ENCODE measurements around the gene ECI2. TPM values are rescaled to one million over a fixed set of nuclear protein-coding genes. Genes with fewer than 3 reads are reported as not detected.
A peak's percentile ranks its signal among the peaks of the same experiment; 100 is the strongest.

The ECI2 gene
- total and polyA plus RNA-seq, 7 donors, result 58.2 to 122 (median 103) TPM

DNA sequence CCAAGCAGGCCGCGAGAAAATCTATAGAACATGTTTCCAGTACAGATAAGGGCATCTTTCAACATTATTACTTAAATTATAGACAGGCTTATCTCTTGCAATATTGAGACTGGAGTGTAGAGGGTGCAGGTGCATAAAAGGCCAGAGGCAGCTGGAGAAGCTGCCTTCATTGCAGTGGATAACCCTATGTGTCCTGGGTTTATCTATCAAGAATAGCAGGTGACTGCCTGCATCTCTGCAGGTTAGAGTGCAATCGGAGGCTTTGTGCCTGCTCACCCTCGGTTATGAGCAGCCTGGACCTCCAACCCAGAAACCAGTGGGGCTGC is 28.7 kb upstream of the ECI2 start:
- TF ChIP-seq, protein P1, sequence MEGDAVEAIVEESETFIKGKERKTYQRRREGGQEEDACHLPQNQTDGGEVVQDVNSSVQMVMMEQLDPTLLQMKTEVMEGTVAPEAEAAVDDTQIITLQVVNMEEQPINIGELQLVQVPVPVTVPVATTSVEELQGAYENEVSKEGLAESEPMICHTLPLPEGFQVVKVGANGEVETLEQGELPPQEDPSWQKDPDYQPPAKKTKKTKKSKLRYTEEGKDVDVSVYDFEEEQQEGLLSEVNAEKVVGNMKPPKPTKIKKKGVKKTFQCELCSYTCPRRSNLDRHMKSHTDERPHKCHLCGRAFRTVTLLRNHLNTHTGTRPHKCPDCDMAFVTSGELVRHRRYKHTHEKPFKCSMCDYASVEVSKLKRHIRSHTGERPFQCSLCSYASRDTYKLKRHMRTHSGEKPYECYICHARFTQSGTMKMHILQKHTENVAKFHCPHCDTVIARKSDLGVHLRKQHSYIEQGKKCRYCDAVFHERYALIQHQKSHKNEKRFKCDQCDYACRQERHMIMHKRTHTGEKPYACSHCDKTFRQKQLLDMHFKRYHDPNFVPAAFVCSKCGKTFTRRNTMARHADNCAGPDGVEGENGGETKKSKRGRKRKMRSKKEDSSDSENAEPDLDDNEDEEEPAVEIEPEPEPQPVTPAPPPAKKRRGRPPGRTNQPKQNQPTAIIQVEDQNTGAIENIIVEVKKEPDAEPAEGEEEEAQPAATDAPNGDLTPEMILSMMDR (IDR thresholded peaks at IDR 0.05), result no peak
- Histone ChIP-seq H3K9me3 (no peaks in the 10 kb centered on the region), H3K36me3 (ENCODE audit: insufficient read depth in 1 of 2, low read depth in 1 of 2) (no peaks in the 10 kb centered on the region), H3K27me3 (ENCODE audit: insufficient read depth in 3 of 3, low read length in 2 of 3) (no peaks in the 10 kb centered on the region), H3K27ac (no peak overlapping the region), H3K4me1 (no peaks in the 10 kb centered on the region), H3K4me3 (no peak overlapping the region)
- WGBS, 3 donors, result 93 to 99% (median 96%) methylated on average over 4 of the region's 4 CpGs
- DNase-seq (no peak), ATAC-seq (no peak)
- intact Hi-C loops (cut with DNase I), result no loop called here

DNA sequence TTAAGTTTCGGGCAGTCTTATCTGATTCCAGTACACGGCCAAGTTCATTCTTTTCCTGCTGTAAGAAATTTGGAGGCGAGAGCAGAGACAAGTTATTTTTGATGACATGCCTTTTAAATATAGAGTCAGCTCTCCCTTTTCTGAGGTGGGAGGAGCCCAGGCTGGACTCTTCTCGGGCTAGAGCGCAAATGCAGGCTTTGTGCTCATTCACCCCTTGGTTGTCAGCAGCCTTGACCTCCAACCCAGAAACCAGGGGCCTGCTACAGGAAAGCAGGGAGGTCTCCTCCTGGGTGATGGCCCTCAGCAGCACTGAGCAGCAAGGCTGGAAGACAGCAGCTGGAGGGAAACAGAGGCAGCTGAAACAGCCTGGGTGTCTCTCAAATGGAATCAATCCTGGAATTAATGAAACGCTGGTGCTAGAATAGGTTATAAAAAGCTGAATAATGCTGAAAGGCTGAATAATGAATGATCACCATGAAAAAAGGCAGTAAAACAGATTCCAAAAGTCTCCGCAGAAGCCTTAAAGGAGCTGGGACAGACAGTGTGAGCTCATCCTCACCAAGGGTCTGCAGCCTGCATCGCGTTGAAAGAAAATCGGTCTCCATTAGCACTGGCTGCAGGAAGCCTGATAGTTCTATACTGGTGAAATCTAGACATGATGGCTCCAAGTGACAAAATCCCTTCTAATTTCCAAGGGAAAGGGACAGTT is 28.2 kb upstream of the ECI2 start:
- TF ChIP-seq, protein P1 (IDR thresholded peaks at IDR 0.05), result no peak
- peak; percentile 28 to 76 (median 42) for ATAC-seq
- H3K36me3 ChIP-seq (ENCODE audit: insufficient read depth in 1 of 2, low read depth in 1 of 2), result no peaks in the 10 kb centered on the region
- intact Hi-C loops (cut with DNase I), result no loop called here
- no peak overlapping the region for H3K27ac ChIP-seq
- no peaks in the 10 kb centered on the region for H3K9me3 ChIP-seq
- 69 to 84% (median 74%) methylated on average over 10 of the region's 10 CpGs for WGBS, 3 donors
- H3K27me3 ChIP-seq (ENCODE audit: insufficient read depth in 3 of 3, low read length in 2 of 3), result no peaks in the 10 kb centered on the region
- H3K4me3 ChIP-seq, result no peak overlapping the region
- H3K4me1 ChIP-seq, result no peaks in the 10 kb centered on the region
- DNase-seq, result no peak

DNA sequence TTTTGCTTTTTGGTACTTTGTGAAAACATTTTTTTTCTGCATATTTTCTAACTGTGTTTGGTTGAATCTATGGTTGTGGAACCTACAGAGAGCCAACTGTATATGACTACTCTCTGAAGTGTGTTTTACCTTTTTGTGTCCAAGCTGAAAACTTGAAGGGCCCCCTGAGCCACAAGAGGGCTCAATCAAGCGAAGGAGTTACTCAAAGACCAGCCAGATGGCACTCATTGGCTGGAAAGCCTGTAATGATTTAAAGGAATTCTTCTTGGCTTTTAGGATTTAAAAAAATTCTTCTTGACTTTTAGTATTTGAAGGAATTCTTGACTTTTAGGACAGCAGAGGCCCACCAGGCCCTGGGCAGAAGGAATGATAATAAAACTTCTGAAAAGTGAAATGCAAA is 27.0 kb upstream of the ECI2 start:
- 78 to 97% (median 89%) methylated on average over 1 of the region's 1 CpG for WGBS, 3 donors
- no peaks in the 10 kb centered on the region for H3K36me3 ChIP-seq (ENCODE audit: insufficient read depth in 1 of 2, low read depth in 1 of 2)
- intact Hi-C loops (cut with DNase I), result no loop called here
- no peaks in the 10 kb centered on the region for H3K27me3 ChIP-seq (ENCODE audit: insufficient read depth in 3 of 3, low read length in 2 of 3)
- H3K27ac ChIP-seq, result no peak overlapping the region
- TF ChIP-seq, protein P1 (IDR thresholded peaks at IDR 0.05), result no peak
- H3K4me3 ChIP-seq, result no peak overlapping the region
- DNase-seq (no peak), ATAC-seq (no peak)
- no peaks in the 10 kb centered on the region for H3K4me1 ChIP-seq
- H3K9me3 ChIP-seq, result no peaks in the 10 kb centered on the region

DNA sequence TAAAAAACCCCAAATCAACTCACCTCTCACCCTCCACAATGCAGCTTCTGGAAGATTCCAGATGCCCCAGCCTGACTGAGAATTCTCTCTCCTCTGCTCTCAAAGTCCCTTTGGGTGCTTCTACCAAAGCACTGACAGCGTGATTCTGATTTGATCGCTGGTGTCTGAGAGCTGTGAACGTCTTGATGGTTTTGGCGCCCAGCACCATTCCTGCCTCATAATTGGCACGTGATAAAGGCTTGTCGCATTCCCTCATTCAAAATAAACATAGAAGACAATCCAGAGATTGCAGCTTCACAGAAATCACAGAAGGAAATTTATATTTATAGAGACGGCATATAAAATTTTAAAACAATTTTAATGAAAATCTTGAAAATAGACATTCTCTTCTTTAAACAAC is 24.1 kb upstream of the ECI2 start:
- peaks cover 5% of the 10 kb centered on the region for H3K4me1 ChIP-seq
- no peak overlapping the region for H3K27ac ChIP-seq
- intact Hi-C loops (cut with DNase I), result no loop called here
- no peaks in the 10 kb centered on the region for H3K36me3 ChIP-seq (ENCODE audit: insufficient read depth in 1 of 2, low read depth in 1 of 2)
- no peaks in the 10 kb centered on the region for H3K9me3 ChIP-seq
- ATAC-seq (no peak), DNase-seq (no peak)
- 80 to 86% (median 84%) methylated on average over 7 of the region's 7 CpGs for WGBS, 3 donors
- H3K27me3 ChIP-seq (ENCODE audit: insufficient read depth in 3 of 3, low read length in 2 of 3), result no peaks in the 10 kb centered on the region
- TF ChIP-seq, protein P1 (IDR thresholded peaks at IDR 0.05), result no peak
- H3K4me3 ChIP-seq, result no peak overlapping the region

DNA sequence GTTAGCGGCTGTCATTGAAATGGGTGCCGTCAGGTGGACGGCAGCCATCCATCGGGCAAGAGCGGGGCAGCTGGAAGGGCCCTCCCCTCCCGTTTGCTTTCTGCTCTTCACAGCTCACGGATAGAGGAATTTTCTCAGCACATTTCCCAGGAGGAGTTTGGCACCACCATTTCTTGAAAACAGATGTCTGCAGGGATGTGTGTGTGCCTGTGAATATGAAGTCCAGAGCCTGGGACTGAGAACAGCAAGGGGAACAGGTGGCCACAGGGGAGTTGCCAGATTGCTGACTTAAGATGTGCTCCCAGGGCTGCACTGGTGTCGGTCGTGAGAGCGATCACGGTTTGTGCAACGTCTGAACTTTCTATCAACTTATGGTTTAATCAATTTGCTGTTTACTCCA is 22.1 kb upstream of the ECI2 start:
- TF ChIP-seq, protein P1 (IDR thresholded peaks at IDR 0.05), result no peak
- Histone ChIP-seq H3K36me3 (ENCODE audit: insufficient read depth in 1 of 2, low read depth in 1 of 2) (no peaks in the 10 kb centered on the region), H3K27ac (no peak overlapping the region), H3K4me1 (peaks cover 5% of the 10 kb centered on the region), H3K9me3 (no peaks in the 10 kb centered on the region), H3K27me3 (ENCODE audit: insufficient read depth in 3 of 3, low read length in 2 of 3) (no peaks in the 10 kb centered on the region), H3K4me3 (no peak overlapping the region)
- DNase-seq (no peak), ATAC-seq (no peak)
- WGBS, 3 donors, result 43 to 53% (median 44%) methylated on average over 12 of the region's 12 CpGs
- intact Hi-C loops (cut with DNase I), result loop anchor here in 1 of 2 donors (2.0 kb wide), 1 partner anchor 103 kb away; no protein-coding TSS in a partner anchor
